HEK293 (cell line): ENCODE measurements around the gene CNEP1R1.

Experiments
- CTCF ChIA-PET: fragments of 350-600 bp; formaldehyde crosslinking; extraction: SDS; loops from one replicate; lab custom pipeline; 2021; ENCODE audit warnings: antibody characterized with exemption; lab: Yijun Ruan, JAX
- POLR2A ChIA-PET: fragments of 300-600 bp; formaldehyde crosslinking; extraction: SDS; loops from one replicate; lab custom pipeline; 2020; ENCODE audit warnings: antibody characterized with exemption, inconsistent platforms; lab: Yijun Ruan, JAX
- H3K27ac ChIP-seq: fragments of 200-500 bp; sonication (Bioruptor generic); 2 replicates; pipeline ENCODE4 v1.5.1; 2014; ENCODE audit warnings: low read depth, low read length, control low read depth, inconsistent platforms; ENCODE audit errors: extremely low read depth
- H3K36me3 ChIP-seq, 2 experiments: fragments of 200-500 bp in 1 of 2; sonication (Bioruptor generic) in 1 of 2; 1 replicate in 1 of 2; 2 replicates in 1 of 2; pipeline ENCODE4 v1.5.1; 2014 to 2017; ENCODE audit warnings: inconsistent platforms in 2 of 2, low read length in 2 of 2; ENCODE audit not compliant: control insufficient read depth in 2 of 2, insufficient read depth in 1 of 2
- H3K4me1 ChIP-seq: fragments of 200-500 bp; sonication (Bioruptor generic); 2 replicates; pipeline ENCODE4 v1.5.1; 2014; ENCODE audit warnings: mild to moderate bottlenecking, low read length, inconsistent platforms; ENCODE audit not compliant: control insufficient read depth, insufficient read depth
- H3K4me3 ChIP-seq: 2 replicates; pipeline ENCODE4 v1.5.1; 2011; ENCODE audit warnings: low read depth, mild to moderate bottlenecking, control low read depth, low read length, moderate library complexity
- H3K9me3 ChIP-seq: fragments of 200-500 bp; sonication (Bioruptor generic); 2 replicates; pipeline ENCODE4 v1.5.1; 2014; ENCODE audit warnings: low read depth, low read length, inconsistent platforms; ENCODE audit not compliant: control insufficient read depth, insufficient read depth
- KLF8 ChIP-seq: fragments of 450-650 bp; formaldehyde crosslinking; IDR thresholded peaks from 2 replicates; pipeline ENCODE4 v1.5.1; 2016; ENCODE audit warnings: missing biosample characterization, missing genetic modification characterization
- SALL2 ChIP-seq: fragments of 450-650 bp; formaldehyde crosslinking; IDR thresholded peaks from 2 replicates; pipeline ENCODE4 v1.5.0; 2017; ENCODE audit warnings: missing biosample characterization, mild to moderate bottlenecking, missing genetic modification characterization, borderline replicate concordance
- ZBTB17 ChIP-seq: fragments of 450-650 bp; formaldehyde crosslinking; IDR thresholded peaks from 2 replicates; pipeline ENCODE4 v1.5.1; 2016; ENCODE audit warnings: missing biosample characterization, missing genetic modification characterization
- ZBTB20 ChIP-seq: fragments of 450-650 bp; formaldehyde crosslinking; IDR thresholded peaks from 2 replicates; pipeline ENCODE4 v1.5.1; 2016; ENCODE audit warnings: missing biosample characterization, missing genetic modification characterization
- ZBTB21 ChIP-seq: fragments of 450-650 bp; formaldehyde crosslinking; IDR thresholded peaks from 2 replicates; pipeline ENCODE4 v1.5.1; 2017; ENCODE audit warnings: missing biosample characterization, missing genetic modification characterization
- ZNF133 ChIP-seq: fragments of 450-650 bp; formaldehyde crosslinking; IDR thresholded peaks from 2 replicates; pipeline ENCODE4 v1.5.1; 2016; ENCODE audit warnings: missing biosample characterization, missing genetic modification characterization
- ZNF214 ChIP-seq: fragments of 450-650 bp; formaldehyde crosslinking; IDR thresholded peaks from 2 replicates; pipeline ENCODE4 v1.5.1; 2017; ENCODE audit warnings: missing biosample characterization, mild to moderate bottlenecking, missing genetic modification characterization, borderline replicate concordance
- ZNF404 ChIP-seq: fragments of 450-650 bp; formaldehyde crosslinking; IDR thresholded peaks from 2 replicates; pipeline ENCODE4 v1.5.1; 2017; ENCODE audit warnings: missing biosample characterization, missing genetic modification characterization
- ZNF416 ChIP-seq: fragments of 450-650 bp; formaldehyde crosslinking; IDR thresholded peaks from 2 replicates; pipeline ENCODE4 v1.5.1; 2016; ENCODE audit warnings: missing biosample characterization, missing genetic modification characterization
- ZNF510 ChIP-seq: fragments of 450-650 bp; formaldehyde crosslinking; IDR thresholded peaks from 2 replicates; pipeline ENCODE4 v1.5.1; 2018; ENCODE audit warnings: mild to moderate bottlenecking, missing genetic modification characterization, missing biosample characterization; ENCODE audit not compliant: insufficient replicate concordance
- ZNF600 ChIP-seq: fragments of 450-650 bp; formaldehyde crosslinking; IDR thresholded peaks from 2 replicates; pipeline ENCODE4 v1.5.1; 2016; ENCODE audit warnings: missing biosample characterization, missing genetic modification characterization
- ZNF626 ChIP-seq: fragments of 450-650 bp; sonication (Bioruptor Pico); formaldehyde crosslinking; IDR thresholded peaks from 2 replicates; pipeline ENCODE4 v1.5.1; 2018; ENCODE audit warnings: missing biosample characterization, missing genetic modification characterization, inconsistent platforms
- ZNF707 ChIP-seq: fragments of 450-650 bp; formaldehyde crosslinking; IDR thresholded peaks from 2 replicates; pipeline ENCODE4 v1.5.1; 2016; ENCODE audit warnings: missing biosample characterization, missing genetic modification characterization
- TF ChIP-seq, protein P1 (sequence below): fragments of 450-650 bp; formaldehyde crosslinking; IDR thresholded peaks from 2 replicates; pipeline ENCODE4 v1.5.1; 2017; ENCODE audit warnings: missing biosample characterization, missing genetic modification characterization
- TF ChIP-seq, protein P2 (sequence below): fragments of 450-650 bp; formaldehyde crosslinking; IDR thresholded peaks from 2 replicates; pipeline ENCODE4; 2016; ENCODE audit warnings: missing biosample characterization, missing genetic modification characterization
- TF ChIP-seq, protein P3 (sequence below): fragments of 450-650 bp; IDR thresholded peaks from 2 replicates; pipeline ENCODE4 v1.5.1; 2018; ENCODE audit warnings: missing biosample characterization, missing genetic modification characterization
- TF ChIP-seq, protein P4 (sequence below): fragments of 450-650 bp; formaldehyde crosslinking; IDR thresholded peaks from 2 replicates; pipeline ENCODE4 v1.5.1; 2016; ENCODE audit warnings: missing biosample characterization, missing genetic modification characterization

Gene CNEP1R1

DNA sequence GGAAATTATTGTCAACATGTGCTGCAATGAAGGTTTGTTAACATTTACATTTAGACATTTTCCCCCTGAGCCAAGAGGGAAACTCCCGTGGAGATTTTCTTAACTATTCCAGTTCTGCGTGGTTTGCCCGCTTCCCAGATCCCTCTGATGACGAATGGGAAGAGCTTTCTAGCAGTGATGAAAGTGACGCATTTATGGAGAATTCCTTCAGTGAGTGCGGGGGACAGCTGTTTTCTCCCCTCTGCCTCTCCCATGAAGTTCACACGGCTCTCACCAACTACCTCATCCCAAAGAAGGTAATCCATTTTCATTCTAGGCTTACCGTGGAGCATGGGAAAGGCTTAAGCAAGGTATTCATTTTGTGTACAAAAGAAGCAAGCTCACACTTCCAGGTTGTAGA is 59.0 kb downstream of the CNEP1R1 start (continued):
- TF ChIP-seq SALL2 (tag by site-specific recombination) (no peak), ZBTB21 (tag by site-specific recombination) (no peak)

DNA sequence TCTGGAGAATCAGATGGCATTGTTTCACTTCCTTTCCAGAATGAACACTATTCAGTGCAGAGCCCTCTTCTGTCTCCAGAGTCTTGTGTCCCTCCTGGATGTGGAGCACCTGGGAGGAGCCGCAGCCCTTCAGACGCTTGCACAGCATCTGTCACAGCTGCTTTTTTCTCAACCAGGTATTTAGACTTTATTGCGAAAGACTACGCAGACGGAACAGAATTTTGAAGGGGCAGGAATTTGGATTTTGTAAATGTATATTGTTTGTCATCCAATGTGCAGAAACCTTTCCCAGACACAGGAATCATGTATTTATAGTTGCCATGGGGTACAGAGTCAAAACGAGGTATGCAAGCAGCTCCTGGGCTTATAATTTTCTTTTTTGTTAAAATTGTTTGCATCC is 61.2 kb downstream of the CNEP1R1 start:
- CTCF ChIA-PET, result no interaction called here
- H3K4me1 ChIP-seq, result no peaks in the 10 kb centered on the region

More for the DNA sequence above, 61.2 kb downstream of the CNEP1R1 start:
- peaks cover 30 to 78% of the 10 kb centered on the region in 2 experiments for H3K36me3 ChIP-seq
- H3K4me3 ChIP-seq, result no peak overlapping the region
- H3K9me3 ChIP-seq, result no peaks in the 10 kb centered on the region
- POLR2A ChIA-PET, result no interaction called here
- H3K27ac ChIP-seq, result no peak overlapping the region
- TF ChIP-seq, protein P1, sequence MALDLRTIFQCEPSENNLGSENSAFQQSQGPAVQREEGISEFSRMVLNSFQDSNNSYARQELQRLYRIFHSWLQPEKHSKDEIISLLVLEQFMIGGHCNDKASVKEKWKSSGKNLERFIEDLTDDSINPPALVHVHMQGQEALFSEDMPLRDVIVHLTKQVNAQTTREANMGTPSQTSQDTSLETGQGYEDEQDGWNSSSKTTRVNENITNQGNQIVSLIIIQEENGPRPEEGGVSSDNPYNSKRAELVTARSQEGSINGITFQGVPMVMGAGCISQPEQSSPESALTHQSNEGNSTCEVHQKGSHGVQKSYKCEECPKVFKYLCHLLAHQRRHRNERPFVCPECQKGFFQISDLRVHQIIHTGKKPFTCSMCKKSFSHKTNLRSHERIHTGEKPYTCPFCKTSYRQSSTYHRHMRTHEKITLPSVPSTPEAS, result no peak
- TF ChIP-seq ZNF404 (tag by site-specific recombination), result no peak
- TF ChIP-seq KLF8 (tag by site-specific recombination), result no peak
- no peak for TF ChIP-seq ZNF707
- TF ChIP-seq ZNF133 (tag by site-specific recombination), result no peak
- TF ChIP-seq, protein P2, sequence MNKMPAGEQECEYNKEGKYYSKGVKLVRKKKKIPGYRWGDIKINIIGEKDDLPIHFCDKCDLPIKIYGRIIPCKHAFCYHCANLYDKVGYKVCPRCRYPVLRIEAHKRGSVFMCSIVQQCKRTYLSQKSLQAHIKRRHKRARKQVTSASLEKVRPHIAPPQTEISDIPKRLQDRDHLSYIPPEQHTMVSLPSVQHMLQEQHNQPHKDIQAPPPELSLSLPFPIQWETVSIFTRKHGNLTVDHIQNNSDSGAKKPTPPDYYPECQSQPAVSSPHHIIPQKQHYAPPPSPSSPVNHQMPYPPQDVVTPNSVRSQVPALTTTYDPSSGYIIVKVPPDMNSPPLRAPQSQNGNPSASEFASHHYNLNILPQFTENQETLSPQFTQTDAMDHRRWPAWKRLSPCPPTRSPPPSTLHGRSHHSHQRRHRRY (tag by site-specific recombination), result no peak
- no peak for TF ChIP-seq ZNF626 (tag by site-specific recombination)
- TF ChIP-seq ZNF416 (tag by site-specific recombination), result no peak
- TF ChIP-seq ZNF600 (tag by site-specific recombination), result no peak
- no peak for TF ChIP-seq ZBTB20
- no peak for TF ChIP-seq ZNF510 (tag by site-specific recombination)
- TF ChIP-seq, protein P3, sequence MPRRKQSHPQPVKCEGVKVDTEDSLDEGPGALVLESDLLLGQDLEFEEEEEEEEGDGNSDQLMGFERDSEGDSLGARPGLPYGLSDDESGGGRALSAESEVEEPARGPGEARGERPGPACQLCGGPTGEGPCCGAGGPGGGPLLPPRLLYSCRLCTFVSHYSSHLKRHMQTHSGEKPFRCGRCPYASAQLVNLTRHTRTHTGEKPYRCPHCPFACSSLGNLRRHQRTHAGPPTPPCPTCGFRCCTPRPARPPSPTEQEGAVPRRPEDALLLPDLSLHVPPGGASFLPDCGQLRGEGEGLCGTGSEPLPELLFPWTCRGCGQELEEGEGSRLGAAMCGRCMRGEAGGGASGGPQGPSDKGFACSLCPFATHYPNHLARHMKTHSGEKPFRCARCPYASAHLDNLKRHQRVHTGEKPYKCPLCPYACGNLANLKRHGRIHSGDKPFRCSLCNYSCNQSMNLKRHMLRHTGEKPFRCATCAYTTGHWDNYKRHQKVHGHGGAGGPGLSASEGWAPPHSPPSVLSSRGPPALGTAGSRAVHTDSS (tag by site-specific recombination), result no peak
- TF ChIP-seq ZBTB17 (tag by site-specific recombination), result no peak
- TF ChIP-seq, protein P4, sequence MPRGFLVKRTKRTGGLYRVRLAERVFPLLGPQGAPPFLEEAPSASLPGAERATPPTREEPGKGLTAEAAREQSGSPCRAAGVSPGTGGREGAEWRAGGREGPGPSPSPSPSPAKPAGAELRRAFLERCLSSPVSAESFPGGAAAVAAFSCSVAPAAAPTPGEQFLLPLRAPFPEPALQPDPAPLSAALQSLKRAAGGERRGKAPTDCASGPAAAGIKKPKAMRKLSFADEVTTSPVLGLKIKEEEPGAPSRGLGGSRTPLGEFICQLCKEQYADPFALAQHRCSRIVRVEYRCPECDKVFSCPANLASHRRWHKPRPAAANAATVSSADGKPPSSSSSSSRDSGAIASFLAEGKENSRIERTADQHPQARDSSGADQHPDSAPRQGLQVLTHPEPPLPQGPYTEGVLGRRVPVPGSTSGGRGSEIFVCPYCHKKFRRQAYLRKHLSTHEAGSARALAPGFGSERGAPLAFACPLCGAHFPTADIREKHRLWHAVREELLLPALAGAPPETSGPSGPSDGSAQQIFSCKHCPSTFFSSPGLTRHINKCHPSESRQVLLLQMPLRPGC (tag by site-specific recombination), result no peak
- no peak for TF ChIP-seq ZNF214 (tag by site-specific recombination)
